KOPT-K1 (cell line): ENCODE measurements around the gene DPF3.

Experiments used
- H3K27ac ChIP-seq: fragments of 200-600 bp; sonication (generic); 2 replicates; pipeline ENCODE4 v1.5.1; 2016; ENCODE audit warnings: antibody characterized with exemption, mild to moderate bottlenecking, low read depth, low read length; ENCODE audit not compliant: poor library complexity, severe bottlenecking
- H3K36me3 ChIP-seq: fragments of 200-600 bp; sonication (generic); 2 replicates; pipeline ENCODE4 v1.5.1; 2017; ENCODE audit warnings: antibody characterized with exemption, mild to moderate bottlenecking, low read length, moderate library complexity; ENCODE audit not compliant: insufficient read depth
- H3K9me3 ChIP-seq: fragments of 200-600 bp; sonication (generic); 2 replicates; pipeline ENCODE4 v1.5.1; 2017; ENCODE audit warnings: antibody characterized with exemption, low read length, mild to moderate bottlenecking; ENCODE audit not compliant: insufficient read depth, poor library complexity, severe bottlenecking

The DPF3 gene

GRCh38 chr14:72822946-72823611, 70.8 kb downstream of the DPF3 start:
- peaks cover 11% of the 10 kb centered on the region for H3K9me3 ChIP-seq
- H3K27ac ChIP-seq, result no peak overlapping the region
- no peaks in the 10 kb centered on the region for H3K36me3 ChIP-seq

DNA sequence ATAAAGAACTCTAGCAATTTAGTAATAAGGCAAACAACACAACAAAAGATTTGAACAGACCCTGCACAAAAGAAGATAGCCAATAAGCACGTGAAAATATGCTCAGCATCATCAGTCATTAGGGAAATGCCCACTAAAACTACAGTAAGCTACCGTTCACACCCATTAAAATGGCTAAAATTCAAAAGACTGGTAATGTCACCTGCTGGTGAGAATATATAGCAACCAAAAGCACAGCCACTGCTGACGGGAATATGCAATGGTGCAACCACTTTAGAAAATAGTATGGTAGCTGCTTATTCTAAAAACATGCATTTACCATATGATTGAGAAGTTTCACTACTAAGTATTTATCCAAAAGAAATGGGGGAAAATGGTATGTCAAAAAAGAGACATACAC, 74.9 kb downstream of the DPF3 start:
- Histone ChIP-seq H3K9me3 (peaks cover 11% of the 10 kb centered on the region), H3K27ac (no peak overlapping the region), H3K36me3 (no peaks in the 10 kb centered on the region)

GRCh38 chr14:72816287-72816686, 77.6 kb downstream of the DPF3 start:
- Histone ChIP-seq H3K36me3 (no peaks in the 10 kb centered on the region), H3K27ac (no peak overlapping the region), H3K9me3 (peaks cover 11% of the 10 kb centered on the region)

- no peak overlapping the region for H3K27ac ChIP-seq
- H3K9me3 ChIP-seq, result peaks cover 11% of the 10 kb centered on the region
- H3K36me3 ChIP-seq, result no peaks in the 10 kb centered on the region
Observed at GRCh38 chr14:72815430-72815829, 78.5 kb downstream of the DPF3 start.

- Histone ChIP-seq H3K27ac (no peak overlapping the region), H3K36me3 (no peaks in the 10 kb centered on the region), H3K9me3 (no peaks in the 10 kb centered on the region)
Observed at GRCh38 chr14:72812292-72812851, 81.5 kb downstream of the DPF3 start.

GRCh38 chr14:72810201-72810600, 83.7 kb downstream of the DPF3 start:
- no peaks in the 10 kb centered on the region for H3K36me3 ChIP-seq
- no peak overlapping the region for H3K27ac ChIP-seq
- H3K9me3 ChIP-seq, result no peaks in the 10 kb centered on the region

DNA sequence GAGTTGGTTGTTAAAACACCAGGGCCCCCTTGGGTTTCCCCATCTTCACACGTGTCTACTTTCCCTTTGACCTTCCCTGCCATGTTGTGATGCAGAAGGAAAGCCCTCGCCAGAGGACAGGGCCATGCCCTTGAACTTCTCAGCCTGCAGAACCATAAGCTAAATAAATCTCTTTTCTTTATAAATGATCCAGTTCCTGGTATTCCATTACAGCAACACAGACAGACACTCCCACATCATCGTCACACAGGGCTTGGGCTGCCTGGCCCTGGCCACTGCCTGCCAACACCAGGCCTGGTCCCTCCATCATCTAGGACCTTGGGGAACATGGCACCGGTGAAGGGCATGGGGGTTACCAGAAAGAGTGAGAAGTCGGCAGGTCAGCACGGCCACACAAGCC, 84.8 kb downstream of the DPF3 start:
- H3K9me3 ChIP-seq, result no peaks in the 10 kb centered on the region
- no peak overlapping the region for H3K27ac ChIP-seq
- H3K36me3 ChIP-seq, result no peaks in the 10 kb centered on the region

DNA sequence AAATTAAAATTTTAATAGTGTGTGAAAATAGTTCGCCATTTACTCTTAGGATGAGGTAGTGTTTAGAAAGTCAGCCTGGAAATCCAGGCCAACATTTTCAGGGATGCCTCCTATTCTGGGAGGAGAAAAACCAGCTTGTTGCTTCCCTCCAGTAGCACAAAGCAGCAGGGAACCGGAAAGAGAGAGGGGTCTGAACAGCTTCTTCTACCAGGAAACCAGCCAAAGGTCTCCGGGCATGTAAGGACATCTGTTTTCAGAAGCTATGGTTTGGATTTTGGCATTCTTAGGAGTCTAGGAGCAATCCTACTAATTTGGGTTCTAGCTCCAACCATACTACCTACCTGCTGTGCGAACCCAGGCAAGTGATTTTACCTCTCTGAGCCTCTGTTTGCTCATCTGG, 85.3 kb downstream of the DPF3 start:
- no peaks in the 10 kb centered on the region for H3K9me3 ChIP-seq
- H3K36me3 ChIP-seq, result no peaks in the 10 kb centered on the region
- H3K27ac ChIP-seq, result no peak overlapping the region

DNA sequence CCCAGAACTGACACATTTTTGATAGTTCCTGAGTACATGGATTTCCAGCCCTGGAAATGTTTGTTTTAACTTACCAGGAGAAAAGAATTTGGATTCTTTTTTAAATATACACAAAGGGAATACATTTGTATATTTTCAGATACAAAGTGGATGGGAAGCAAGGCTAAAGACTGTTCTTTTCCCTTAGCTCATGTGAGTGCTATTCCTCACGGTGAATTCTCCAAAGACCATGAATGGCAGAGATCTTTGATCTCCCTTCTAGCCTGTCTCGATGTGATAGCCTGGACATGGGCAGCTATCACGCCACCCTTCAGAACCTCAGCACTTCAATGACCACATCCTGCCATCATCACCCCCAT, 91.3 kb downstream of the DPF3 start:
- H3K9me3 ChIP-seq, result no peaks in the 10 kb centered on the region
- no peaks in the 10 kb centered on the region for H3K36me3 ChIP-seq
- no peak overlapping the region for H3K27ac ChIP-seq

- Histone ChIP-seq H3K9me3 (no peaks in the 10 kb centered on the region), H3K27ac (no peak overlapping the region), H3K36me3 (no peaks in the 10 kb centered on the region)
Observed at GRCh38 chr14:72801836-72802587, 91.9 kb downstream of the DPF3 start.

DNA sequence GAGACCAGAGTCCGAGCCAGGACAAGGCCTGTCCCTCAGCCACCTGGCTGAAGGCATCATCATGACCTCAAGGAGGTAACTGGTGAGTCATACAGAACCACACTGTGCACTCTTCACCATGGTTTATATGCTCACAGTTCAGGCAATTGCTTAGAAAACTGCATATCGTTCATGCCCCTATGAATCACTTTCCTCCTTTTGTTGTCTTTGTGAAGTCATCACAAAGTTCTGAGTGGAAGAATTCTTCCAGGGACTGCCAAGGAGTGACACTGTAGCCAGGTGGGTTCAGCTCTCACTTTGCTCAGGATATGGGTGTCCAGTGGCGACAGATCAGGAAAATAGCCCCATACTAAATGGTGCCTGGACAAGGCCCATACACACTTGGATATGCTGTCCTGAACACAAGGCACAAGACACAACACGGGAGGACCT, 92.5 kb downstream of the DPF3 start:
- Histone ChIP-seq H3K9me3 (no peaks in the 10 kb centered on the region), H3K36me3 (no peaks in the 10 kb centered on the region), H3K27ac (no peak overlapping the region)

- no peaks in the 10 kb centered on the region for H3K36me3 ChIP-seq
- no peaks in the 10 kb centered on the region for H3K9me3 ChIP-seq
- no peak overlapping the region for H3K27ac ChIP-seq
Observed at GRCh38 chr14:72800848-72801370, 93.0 kb downstream of the DPF3 start.

- Histone ChIP-seq H3K36me3 (no peaks in the 10 kb centered on the region), H3K27ac (no peak overlapping the region), H3K9me3 (no peaks in the 10 kb centered on the region)
Observed at GRCh38 chr14:72800296-72800695, 93.6 kb downstream of the DPF3 start.

DNA sequence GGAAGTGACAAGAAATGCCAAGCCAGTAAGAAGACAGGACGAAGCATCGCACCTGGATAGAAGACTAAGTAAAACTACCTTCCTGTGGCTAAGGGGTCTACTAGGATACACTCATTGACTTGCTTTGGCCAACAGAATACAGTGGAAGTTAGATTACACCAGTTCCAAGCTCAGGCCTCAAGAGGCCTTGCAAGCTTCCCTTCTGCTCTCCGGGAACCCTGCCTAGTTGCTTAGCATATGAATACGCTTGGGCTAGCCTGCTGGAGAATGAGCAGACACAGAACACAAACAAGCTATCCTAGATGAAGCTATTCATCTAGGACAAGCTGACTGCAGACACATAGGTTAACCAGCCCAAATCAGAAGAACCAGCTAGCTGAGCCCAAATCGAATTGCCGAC, 97.0 kb downstream of the DPF3 start:
- Histone ChIP-seq H3K36me3 (no peaks in the 10 kb centered on the region), H3K27ac (no peak overlapping the region), H3K9me3 (no peaks in the 10 kb centered on the region)

DNA sequence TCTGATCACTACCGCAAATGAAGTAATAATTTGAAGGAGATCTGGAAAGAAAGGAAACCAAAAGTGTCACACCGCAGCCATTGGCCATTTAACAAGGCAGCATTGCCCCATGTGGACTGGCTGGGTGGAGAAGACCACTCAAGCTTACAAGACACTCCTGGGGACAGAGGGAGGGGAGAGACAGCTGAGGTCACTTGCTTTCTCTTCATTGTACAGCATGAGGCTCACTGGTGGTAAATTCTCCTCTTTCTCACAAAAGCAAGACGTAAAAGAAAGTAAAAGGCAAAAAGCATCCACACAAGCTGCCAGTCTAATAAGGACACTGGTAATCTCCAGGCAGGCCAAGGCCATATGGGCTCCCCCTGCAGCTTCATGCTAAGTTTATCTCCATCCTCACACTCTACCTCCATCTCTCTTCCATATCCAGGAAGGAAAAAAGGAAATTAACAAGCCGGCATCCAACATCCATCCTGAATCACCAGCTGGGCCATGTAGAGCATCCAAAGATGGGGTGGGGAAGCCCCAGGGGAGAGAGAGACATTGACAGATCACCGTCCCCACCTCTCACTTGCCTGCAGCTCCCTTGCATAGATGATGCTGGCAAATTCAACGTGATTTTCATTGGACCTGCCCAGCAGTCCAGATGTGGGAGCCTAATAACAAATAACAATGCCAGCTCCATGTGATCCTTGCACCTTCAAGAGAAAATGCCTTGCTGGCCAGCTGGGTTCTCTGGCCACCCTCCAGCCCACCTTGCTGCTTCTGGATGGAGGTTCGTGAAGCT, 100.6 kb downstream of the DPF3 start:
- no peak overlapping the region for H3K27ac ChIP-seq
- H3K36me3 ChIP-seq, result no peaks in the 10 kb centered on the region

More for the DNA sequence above, 100.6 kb downstream of the DPF3 start:
- H3K9me3 ChIP-seq, result no peaks in the 10 kb centered on the region
